Activated effector memory CD4-positive, alpha-beta T cell treated with anti-CD3 and anti-CD28 coated beads, Interleukin-2, amount 50 U/mL, for 16 hours (primary cell): ENCODE results near the gene ADAMTS2.

ENCODE experiments used
- DNase-seq: peaks from one replicate; pipeline ENCODE4 v3.0.0-alpha.2; 2020

ADAMTS2 gene

GRCh38 chr5:179251276-179251969 lies 93.8 kb downstream of the ADAMTS2 start:
- DNase-seq: peak; percentile 55

GRCh38 chr5:179250561-179251225 lies 94.6 kb downstream of the ADAMTS2 start:
- DNase-seq: peak; percentile 41

DNA sequence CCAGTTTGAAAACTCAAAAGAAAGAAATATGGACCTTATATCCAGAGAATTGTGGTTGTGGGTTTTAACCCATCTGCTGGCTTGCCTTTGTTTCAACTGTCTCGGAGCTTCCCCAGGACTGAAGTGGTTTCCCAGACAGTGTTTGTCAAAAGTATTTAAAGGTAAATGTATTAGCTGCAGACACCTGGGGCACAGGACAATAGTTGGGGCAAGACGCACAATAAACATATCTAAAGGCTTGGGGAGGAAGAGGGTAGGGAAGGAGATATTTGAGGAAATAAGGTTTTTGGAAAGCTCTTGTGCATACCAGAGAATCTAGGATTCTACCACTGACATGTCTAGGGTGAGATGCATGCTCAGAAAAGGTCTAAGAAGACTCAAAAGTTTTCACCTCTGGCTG lies 99.0 kb downstream of the ADAMTS2 start:
- DNase-seq: no peak

- DNase-seq: peak; percentile 2
These were observed 100.2 kb downstream of the ADAMTS2 start for GRCh38 chr5:179245031-179245430.

DNA sequence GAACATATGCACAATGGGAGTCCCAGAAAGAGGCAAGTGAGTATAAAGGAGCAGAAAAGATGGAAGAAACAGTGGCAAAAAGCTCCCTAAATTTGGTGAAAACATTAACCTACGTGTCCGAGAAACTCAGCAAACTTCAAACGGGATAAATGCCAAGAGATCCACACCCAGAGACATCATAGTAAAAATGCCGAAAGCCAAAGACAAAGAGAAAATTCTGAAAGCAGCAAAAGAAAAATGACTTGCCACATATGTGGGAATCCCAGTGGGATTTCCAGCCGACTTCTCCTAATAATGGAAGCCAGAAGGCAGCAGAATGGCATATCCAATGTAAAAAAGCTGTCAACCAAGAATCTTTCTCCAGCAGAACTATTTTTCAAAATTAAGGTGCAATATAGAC lies 101.2 kb downstream of the ADAMTS2 start:
- DNase-seq: no peak

DNA sequence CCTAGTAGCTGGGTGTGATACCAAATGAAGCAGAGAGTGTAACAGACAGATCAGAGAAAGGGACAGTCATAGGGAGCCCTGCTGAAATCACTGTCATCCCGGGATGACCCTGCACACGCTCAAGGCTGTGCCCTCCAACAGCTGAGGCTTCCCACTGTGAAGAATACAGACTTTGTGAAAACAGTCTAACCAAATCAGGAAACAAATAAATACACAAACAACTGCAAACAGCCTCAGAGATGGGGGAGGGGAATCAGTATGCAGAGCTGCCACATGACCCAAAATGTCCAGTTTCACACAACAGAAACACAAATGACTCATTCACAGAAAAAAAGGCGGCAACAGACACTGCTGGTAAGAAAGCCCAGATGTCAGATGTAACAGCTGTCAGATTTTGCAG lies 101.9 kb downstream of the ADAMTS2 start:
- DNase-seq: no peak

GRCh38 chr5:179242676-179243075 lies 102.6 kb downstream of the ADAMTS2 start:
- peak; percentile 8 for DNase-seq

DNA sequence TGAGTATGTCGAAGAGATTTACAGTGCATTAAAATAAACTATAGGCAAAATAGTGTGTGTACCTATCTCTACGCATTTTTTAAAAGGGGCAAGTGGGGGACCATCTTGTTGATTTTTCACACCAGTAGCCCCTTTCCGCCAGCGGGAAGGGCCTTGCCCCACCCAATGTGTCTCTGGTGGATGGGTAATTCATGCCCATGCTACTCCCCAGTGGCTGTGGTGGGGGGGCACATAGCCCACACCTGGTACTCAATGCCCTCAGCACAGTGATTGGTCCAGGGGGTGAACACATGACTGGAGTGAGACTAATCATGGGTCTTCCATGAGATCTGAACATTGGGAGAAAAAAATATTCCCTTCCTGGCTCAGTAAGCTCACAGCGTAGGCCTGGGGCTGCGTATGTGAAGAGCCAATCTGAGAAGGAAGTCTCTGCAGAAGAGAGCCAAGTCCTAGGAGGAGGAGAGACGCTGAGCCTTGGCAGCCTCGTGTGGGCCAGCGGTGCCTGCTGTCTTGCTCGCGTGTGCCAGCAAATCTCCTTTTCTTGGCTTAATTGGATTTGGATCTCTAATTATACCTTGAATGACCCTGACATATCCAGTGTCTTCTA lies 103.4 kb downstream of the ADAMTS2 start:
- peak; percentile 17 for DNase-seq

- peak; percentile 34 for DNase-seq
These were observed 104.1 kb downstream of the ADAMTS2 start for GRCh38 chr5:179241175-179241574.

DNA sequence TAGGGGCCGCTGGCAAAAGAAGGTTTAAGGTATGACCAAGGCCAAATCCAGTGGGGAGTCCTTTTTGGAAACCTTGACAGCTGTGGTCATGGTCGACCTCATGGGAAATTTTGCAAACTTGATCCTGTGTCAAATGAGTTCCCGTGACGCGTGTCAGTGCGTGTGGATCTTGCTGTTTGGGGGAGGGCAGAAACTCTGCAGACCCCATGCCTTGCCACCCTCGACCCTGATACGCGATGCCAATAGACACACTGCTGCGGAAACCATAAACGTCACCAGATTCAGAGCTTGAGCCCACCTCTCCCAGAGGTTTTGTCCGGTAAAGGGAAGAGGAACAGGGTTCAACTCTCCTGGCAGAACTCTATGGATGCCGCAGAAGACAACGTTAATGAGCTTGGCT lies 104.7 kb downstream of the ADAMTS2 start:
- peak; percentile 46 for DNase-seq

DNA sequence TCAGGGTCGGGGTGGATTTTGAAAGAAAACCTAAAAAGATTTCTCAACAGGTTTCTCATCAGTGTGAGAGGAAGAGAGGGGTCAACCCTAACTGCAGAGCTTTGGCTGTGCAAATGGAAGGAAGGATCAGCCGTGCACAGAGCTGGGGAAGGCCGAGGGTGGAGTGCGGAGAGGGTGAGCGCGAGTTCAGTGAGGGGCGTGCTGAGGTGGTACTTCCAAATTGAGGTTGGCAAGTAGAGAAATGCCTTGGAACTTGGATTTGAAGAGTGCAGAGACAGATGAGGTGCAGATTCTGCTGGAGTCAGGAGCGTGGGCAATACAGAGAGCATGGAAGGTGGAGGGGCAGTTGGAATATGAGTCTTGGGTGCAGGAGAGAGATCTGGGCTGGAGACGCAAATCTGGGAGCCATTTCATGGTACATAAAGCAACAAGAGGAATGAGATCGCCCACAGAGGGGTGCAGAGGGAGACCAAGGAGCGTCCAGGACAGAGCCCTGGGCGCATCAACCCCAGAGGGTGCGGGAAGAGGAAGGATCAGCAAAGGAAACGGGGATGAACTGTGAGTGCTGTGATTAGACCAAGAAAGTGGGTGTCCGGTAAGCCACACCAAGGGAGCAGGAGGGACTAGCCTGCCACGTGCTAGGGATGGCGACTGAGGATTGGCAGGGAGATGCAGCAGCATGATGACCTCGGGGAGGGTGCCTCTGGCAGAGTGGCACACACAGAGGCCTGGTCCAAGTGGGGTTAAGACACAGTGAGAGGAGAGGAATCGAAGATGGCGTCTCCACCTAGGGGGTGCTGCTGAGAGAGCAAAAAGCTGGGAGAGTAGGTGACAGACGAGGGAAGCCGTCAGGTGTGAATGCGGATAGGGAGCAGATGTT lies 105.8 kb downstream of the ADAMTS2 start:
- DNase-seq: peak; percentile 50

DNA sequence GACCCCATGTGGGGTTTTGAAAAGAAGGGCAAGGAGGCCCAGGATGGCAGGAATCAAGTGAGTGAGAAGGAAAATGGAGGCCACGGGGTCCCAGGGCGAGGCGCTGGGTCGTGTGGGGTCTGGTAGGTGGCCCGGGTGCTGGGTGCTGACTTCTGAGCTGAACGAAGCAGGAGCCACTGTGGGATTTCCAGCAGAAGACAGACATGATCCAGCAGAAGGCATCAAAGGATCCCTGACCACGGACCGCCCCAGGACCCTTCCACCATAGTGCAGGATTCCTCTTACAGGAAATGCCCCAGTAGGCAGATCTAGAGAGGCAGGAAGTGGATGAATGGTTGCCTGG lies 106.7 kb downstream of the ADAMTS2 start:
- peak; percentile 33 for DNase-seq

DNA sequence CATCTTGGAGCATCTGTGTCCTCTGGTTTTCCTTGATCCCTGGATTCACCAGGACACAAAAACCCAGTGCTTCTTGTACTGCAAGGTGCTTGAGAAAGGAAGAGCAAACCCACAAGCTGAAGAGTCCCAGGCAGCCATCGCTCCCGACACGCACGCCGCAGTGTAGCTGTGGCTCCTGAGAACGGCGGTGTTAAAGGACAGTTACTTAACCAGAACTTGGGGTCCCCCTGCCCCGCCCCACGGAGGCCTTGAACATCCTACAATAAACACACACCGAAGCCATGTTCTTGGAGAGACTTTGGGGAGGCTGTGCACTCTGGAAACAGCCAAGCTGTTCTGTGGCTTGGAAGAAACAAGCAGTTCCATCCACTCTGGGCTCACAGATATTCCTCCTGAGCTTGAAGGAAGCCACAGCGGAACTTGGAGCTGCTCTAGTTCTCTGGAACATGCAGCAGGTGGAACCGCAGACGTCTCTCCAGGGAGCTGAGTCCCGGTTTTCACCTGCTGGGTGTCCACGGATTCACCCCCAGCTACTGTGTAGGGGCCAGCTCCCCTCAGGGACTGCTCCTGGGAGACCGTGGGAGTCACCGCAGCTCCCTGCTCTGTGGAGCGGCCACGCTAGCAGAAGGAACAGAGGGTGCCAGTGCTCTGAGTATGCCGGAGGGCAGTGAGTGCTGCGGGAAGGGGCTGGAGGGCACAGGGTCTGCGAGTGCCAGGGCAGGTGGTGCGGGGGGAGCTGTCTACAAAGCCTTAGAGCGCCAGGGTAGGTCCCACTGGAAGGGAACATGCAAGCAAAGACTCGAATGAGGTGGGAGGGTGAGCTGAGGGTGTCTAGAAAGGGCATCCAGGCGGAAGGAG lies 107.3 kb downstream of the ADAMTS2 start:
- peak; percentile 10 for DNase-seq

DNA sequence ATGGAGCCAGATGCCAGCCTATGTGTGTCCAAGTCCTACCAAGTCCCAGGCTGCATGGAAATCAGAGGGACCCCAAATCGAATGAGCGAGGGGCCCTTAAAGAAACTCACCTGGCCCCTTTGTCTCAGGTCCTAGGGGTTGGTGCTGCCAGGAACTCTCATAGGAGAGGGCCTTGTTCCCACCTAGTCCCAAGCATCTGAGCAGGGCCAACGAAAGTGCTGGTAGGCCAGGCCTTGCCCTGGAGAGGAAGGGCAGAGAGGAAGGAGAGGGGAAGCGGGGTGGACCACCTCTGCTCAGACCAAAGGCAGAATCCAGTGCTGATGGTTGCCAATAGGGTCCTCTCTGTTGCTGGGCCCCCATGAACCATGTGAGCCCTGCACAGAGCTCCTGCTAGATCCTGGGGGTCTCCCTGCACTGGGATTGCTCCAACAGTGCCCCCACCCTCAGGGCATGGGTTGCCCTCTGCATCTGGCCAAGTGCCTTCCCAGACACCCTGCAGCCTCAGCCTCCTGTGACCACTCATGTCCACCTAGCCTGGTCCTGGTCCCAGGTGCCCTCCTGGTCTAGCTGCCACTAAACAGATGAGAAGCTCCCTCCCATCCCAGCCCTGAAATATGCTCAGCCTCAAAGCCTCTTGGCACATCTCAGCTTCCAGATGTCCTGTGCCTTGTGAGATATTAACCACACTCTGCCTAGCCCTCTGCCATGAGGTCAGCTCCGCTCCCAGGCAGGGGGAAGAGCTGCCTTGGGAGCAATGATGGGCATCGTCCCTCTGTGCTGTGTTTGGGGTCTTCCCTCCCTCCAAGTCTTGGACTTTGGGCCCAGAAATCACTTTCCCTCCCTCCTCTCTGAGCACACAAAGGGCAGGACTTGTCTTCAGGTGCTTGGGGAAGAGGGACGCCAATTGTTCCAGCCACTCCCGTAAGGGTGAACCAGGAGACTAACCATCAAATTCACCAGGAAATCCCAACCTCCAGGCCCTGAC lies 109.6 kb downstream of the ADAMTS2 start:
- peak; percentile 38 for DNase-seq

GRCh38 chr5:179234563-179235135 lies 110.6 kb downstream of the ADAMTS2 start:
- peak; percentile 16 for DNase-seq

DNA sequence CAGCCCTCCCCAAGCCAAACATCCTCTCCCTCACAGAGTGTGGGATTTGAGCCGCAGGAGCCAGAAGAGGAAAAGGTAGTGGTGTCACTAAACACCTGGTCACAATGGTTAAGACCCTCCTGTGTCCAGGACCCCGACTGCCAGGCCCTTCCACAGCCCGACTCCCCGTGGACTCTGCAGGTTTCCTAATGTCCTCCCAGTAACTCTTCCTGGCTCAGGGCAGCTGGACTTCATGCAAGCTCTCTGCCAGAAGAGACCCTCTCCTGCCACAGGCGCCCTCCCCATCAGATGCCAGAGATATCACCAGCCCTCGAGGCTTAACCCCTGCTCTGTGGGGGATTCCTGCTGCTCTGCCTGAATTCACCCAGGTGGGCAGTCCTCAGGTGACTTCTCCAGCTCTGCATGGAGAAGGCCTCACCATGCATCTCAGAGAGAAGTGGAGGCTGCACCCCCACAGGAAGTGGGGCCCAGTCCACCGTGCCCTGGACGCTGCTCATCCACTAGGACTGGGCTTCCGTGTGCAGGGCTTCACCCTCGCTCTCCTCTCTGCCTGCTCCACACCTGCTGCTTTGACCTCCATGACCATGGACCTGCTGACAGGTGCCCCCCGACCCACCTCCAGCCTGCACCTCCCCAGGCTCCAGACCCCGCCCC lies 111.2 kb downstream of the ADAMTS2 start:
- peak; percentile 47 for DNase-seq

DNA sequence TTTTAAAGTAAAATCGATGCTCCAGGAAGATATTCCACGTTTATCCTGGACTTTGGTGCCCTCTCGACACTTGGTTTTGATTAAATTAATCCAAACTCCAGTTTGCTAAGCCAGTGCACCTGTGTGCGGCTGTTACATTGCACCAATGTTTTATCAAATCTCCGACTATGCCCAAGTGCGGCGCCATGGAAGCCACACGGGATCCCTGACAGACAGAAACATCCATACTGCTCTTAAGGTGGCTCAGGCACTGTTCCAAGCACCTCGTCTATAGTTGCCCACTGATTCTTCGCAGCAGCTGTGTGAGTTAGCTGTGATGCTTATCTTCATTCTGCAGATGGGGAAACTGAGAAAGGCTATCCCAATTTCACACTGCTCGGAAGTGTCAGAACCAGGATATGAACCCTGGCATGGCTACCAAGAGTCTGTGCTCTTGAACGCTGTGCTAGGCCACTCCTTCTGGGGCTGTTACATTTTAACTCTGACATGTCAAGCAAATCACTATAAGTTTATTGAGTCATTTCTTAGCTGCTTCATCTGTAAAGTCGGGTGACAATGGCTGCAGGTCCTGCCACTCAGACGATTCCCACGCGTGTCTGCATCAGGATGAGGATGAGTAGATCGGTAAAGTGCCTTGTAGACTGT lies 113.0 kb downstream of the ADAMTS2 start:
- DNase-seq: peak; percentile 47

DNA sequence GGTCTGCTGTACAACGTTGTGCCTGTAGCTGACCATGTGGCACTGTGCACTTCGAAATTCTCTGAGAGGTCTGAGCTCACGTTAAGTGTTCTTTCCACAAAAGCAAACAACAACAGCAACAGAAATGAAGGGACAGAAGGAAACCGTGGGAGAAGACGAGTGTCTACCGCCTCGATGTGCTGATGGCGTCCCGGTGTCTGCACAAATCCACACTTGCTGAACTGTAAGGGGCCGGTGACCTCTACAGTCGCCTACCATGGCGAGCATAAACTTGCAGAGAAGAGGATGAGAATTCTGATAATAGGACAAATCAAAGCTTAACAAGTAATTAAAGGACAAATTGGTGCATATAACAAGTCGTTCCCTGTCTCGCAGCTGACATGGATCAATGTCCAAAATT lies 114.0 kb downstream of the ADAMTS2 start:
- DNase-seq: peak; percentile 25

- DNase-seq: peak; percentile 43
These were observed 115.2 kb downstream of the ADAMTS2 start for GRCh38 chr5:179230061-179230461.
